ENCODE results near the gene BCL11A.
"Not testable (repeated sequence)": the region's sequence is repeated elsewhere in the genome, so short reads cannot be mapped to it uniquely, and the experiment has no call there.

The BCL11A gene

DNA sequence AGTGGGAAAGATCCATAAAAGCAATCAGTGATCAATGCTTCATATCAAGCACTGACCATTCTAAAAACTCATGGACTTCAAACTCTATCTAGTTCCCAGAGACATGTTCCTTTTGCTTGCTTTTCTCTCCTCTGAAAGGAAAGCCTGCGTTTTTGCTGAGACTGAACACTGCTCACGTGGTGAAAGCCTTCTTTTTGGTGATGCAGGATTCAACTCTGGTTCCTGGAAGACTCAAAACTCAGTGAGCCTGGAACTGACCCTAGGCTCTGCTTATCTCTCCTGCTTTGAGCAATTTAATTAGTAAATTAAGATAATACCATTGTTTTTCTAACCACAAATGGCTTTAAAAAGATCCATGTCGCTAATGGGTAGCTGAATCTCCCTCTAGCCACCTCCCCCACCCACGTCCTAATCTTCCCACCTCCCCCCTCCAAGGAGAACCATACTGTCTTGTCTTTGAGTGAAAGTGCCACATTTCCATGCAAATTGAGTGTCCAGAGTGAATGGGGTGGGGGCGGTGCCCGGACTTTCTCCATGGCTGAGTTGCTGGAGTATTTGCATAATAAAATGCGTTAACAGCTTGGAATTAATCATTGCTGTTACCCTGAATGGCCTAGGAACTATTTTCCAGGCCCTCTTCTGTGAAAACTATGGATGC lies 130.5 kb downstream of the BCL11A start:
- DNase-seq, result no peak

DNA sequence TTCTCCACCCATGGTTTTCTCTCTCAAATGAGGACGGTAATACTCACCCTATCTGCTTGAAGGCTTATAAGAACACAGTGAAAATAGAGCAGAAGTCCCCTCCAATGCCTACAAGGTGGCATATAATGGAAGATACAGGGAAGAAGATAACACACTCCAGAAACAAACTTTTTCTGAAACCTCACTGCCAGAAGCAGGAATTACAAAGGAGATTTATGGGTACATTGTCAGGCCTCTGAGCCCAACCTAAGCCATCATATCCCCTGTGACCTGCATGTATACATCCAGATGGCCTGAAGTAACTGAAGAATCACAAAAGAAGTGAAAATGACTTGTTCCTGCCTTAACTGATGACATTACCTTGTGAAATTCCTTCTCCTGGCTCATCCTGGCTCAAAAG lies 136.2 kb downstream of the BCL11A start:
- DNase-seq, result not testable (repeated sequence)

DNA sequence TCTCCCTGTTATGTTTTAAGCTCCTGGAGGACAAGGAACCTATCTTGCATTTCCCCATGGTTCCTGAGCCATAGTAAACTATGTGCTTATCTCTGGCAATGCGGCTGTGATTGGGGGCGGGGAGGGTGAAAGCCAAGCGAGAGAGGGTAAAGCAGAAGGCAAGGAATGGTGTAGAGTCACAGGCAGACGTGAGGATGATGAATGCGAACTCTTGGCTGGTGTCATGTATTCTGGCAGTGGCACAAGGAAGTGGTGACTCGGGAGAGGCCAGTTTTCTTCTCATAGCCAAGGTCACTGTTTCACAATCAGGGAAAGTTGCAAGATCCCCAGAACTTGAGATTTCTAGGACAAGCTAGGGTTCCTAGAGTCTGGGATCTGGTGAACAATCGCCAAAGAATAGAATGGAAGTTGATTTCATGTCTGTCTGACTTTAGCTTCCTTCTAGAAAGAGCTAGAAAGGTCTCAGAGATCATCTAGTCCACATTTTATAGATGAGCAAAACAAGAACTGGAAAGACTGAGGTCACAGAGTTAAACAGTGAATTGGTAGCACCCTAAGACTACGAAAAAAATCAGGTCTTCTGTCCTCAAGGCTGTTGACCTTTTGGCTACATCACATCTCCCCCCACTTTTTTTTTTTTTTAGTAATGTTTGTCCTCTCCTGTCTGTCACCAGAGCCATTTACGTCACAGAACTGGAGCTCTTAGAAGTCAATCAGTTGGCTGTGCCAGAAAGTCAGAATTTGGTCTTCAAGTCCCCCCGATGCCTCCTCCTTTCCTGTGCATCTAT lies 137.0 kb downstream of the BCL11A start:
- no peak for DNase-seq

DNA sequence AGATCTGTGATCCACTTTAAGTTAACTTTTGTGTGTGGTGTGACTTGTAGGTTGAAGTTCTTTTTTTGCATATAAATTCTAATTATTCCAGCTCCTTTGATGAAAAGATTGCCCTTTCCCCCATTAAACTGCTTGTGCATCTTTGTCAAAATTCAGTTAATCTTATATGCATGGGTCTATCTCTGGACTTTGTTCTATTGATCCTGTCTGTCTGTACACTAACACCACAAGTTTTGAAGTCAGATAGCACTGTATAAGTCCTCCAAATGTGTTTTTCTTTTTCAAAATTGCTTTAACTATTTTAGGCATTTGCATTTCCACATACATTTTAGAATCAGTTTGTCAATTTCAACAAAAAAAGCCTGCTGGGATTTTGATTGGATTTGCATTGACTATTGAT lies 137.6 kb downstream of the BCL11A start:
- no peak for DNase-seq

DNA sequence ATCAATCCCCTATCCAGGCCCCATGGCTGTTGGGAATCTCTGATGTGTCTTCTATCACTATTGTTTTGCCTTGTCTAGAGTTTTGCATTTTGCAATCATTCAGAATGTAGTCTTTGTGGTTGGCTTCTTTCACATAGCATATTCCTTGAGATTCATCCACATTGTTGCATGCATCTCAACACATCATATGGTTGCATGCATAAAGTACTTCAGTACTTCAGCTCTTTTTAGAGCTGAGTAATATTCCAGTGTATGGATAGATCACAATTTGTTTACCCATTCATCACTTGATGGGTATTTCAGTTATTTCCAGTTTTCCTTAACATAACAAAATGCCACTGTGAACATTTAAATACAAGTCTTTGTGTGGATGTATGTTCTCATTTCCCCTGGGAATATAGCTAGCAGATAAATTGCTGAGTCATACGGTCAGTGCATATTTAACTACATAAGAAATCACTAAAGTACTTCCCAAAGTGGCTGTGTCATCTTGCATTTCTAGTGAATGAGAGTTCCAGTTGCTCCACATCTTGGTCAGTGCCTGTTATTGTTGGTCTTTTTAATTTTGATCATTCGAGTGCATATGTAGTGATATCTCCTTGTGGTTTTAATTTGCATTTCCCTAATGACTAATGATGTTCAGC lies 138.8 kb downstream of the BCL11A start:
- DNase-seq, result no peak

DNA sequence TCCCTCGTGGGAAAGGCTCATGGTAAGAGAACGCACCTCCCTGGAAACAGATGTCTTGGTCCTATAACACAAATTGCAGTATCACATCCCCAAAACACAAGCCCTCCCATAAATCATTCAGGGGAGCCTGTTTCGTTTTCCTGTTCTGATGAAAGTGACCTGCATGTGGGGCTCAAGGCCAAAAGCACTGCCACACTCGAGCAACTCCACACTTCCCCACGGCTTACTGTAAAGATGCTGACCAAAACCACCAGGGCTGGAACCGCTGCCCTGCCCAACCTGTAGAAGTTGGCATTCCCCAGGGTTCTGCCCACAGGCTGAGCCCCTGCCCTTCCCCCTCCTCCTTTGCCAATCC lies 139.7 kb downstream of the BCL11A start:
- no peak for DNase-seq

DNA sequence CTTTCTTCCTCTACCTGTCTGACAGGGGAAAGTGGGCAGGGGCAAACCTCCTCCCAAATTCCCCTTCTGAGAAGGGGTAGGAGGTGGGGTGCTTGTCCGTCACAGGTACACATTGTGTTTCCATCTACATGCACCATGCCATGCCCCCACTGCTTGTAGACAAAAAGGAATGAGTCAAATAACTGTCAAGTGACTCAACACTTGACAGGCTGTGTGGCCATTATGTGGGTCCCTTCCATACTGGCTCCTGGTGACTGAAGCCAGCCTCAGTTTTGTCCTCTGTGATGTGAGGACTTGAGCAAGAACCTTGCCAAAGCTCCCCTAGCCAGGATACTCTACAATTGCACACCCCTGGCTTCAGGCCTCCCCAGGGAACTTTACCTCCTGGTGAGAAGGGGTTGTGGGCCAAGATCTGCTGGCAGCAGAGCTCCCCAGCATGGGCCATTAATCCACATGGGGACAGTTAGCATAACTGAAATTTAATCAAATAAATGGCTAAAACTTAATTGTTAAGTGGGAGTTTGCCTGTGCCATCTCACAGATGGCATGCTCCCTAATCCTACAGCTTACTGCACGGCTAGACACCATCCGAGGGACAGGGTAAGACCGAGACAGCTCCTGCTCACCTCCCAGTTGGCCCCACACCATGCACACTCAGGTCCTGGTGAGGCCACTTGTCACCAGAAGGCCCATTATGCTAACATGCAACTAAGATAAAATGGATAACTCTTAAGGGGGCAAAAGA lies 140.2 kb downstream of the BCL11A start:
- no peak for DNase-seq

DNA sequence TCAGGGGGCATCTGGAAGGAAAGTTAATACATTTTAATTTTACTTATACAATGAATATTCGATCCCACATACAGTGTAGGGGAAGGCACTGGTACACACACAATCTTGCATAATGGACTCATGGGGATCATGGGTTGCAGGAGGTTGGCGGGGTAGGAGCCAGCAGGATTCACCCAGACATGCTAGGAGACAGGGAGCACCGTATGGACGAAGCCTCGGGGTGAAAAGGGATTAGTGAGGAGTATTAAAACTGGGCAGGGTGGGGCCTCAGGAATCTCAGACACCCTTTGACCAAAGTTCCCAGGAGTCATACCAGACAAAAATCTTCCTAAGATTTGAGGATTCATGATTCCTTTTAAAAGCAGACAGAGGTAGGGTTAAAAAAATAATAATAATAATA lies 140.8 kb downstream of the BCL11A start:
- DNase-seq, result no peak

DNA sequence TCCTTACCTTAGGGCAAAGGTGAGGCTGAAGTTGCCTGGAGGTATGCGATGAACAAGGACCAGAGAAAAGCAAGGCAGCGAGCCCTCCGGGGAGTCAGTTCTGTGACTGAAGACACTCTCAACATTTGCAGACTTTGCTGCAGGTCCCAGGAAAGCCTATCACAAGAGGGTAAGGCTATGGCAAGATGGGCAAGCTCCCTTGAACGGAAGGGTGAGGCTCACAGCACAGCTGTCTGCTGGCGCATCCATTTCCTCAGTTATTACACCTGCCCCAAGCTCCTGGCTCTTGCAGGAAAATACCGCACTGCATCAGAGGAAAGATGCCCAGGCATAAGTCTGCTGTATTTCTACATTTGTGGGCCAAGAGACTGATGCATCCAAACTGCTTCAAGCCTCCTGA lies 141.4 kb downstream of the BCL11A start:
- no peak for DNase-seq

DNA sequence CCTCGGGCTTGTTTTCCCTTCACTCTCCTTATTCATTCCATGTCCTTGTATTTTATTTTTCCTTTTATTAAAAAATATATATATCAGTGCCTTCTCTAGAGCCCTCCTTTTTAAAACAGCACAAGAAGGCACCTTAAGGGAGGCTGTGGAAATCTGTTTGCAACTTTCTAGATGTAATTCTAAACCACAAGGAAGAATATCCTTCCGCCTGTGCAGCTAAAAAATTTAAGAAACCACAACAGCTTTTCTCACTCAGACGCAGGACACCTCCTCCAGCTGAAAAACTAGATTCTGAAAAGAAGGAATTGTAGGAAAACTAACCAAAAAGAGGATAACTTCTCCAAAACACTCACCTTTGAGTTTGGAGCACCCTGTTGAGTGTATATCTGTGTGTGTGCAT lies 142.2 kb downstream of the BCL11A start:
- DNase-seq, result no peak

DNA sequence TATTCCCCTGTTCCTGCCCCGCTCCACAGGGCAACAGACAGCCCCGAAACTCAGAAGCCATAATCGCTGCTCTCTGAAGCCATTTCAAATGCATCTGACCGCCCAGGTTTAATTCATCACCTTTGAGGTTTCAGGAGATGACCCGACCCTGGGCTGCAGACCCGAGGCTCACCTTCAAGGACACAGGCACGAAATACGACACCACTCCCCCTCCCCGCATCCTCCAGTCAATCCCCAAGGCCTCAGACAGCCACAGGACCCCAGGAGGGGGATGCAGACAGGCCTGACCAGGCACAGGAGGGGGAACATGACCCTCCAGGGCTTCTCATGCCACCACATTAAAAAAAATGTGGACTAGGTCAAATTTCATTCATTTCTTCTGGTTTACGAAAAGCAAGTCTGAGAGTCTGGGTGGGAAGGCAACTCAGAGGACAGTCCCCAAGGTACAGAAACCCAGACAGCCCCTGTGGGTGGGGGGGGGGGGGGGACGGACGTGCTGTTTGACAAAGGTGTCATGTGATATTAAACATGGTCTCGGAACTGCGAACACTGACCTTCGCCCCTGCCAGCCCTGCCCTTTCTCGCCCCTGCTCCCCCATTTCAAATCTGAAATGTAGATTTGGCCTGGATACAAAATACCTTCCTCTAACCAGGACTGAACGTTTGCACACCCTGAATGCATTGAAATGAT lies 142.9 kb downstream of the BCL11A start:
- no peak for DNase-seq

DNA sequence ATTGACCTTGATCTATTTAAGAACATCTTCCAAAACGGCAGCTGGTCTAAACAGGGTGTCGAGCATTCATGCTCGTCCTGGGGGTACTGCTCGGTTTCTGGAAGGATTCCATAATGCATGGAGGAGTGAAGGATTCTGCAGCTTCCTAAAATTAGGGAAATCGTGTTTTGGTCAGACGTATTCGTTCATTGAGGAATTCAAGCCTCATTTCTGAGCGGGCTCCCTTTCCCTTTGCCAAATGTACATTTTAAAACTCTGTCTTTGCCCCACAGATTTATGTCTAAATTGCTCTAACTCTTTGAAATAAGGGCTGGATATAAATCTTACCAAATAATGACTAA lies 144.0 kb downstream of the BCL11A start:
- no peak for DNase-seq

DNA sequence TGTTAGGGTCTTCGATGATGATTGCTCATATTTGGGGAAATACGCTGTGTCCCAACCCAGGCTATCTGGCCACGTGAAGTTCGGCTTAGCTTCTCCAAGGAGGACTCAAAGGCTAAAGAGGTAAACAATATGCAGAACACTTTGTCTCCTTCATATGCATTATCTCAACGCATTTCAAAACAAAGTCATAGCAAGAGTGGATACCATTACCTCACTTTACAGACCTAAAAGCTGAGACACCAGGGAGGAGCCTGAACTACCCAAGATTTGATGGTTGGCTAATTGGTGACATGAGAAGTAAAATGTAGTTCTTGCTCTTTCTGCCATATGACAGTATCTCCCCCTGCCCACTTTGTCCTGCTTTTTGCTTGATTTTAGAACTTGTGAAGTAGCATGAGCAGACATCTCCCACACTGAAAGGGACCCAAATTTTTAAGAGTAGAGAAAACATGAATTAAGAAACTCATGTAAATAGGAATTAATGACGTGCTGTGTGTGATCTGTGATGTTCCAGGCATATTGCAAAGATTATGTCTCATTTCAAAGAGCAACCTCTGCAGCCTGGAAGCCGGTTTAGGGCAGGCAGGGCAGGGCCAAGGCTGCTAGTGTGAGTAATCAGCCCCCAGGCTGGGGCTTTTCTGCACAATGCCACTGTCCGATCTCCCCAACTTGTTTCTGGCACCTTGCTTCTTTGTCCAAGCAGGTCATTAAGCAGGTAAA lies 144.5 kb downstream of the BCL11A start:
- DNase-seq, result no peak

DNA sequence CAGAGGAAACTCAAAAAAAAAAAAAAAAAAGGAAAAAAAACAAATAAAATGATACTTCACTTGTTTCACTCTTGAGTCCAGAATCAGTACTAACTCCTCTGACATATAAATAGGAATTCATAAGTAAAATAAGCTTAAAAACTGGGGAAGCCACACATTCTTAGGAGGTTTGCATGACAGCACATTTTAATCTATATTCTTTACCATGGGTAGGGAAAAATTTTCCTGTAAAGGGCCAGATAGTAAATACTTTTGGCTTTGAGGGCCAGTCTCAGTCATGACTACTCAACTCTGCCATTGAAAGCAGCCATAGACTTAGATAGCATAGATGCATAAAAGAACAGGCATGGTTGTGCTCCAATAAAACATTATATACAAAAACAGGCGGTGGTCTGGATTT lies 145.2 kb downstream of the BCL11A start:
- no peak for DNase-seq

DNA sequence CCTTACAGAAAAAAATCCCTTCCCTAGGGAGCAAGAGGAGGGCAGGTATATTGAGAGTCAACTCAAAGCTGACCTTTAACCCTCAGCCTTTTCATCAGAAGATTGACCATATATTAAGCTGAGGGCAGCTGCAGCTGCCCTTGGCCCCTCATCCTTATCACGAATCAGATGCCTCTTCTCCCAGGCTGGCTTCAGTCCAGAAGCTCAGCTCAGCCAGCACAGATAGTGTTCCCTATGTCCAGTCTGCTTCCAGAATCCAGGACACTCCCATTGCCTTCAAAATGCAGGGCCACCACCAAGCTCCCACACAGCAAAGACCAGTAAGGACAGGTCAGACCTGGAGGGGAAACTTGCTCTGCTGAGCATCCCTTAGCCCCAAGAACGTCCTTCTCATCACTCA lies 146.1 kb downstream of the BCL11A start:
- DNase-seq, result no peak

DNA sequence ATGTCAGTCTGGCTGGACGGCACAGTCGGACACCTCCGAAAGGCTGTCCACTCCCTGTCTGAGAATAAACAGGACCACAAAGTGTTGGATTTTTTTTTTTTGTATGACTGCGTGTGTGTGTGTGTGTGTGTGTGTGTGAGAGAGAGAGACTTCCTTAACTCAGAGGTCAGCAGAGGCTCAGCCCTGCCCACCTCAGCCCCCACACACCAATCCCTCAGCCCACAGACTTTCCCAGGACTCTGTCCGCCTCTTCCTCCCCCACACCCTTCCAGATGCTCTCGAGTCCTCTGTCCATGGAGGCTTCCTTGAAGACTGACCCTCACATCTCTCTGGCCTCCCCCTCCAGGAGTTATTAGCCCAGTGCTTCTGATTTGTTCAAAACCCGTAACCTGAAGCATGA lies 147.3 kb downstream of the BCL11A start:
- DNase-seq, result no peak

DNA sequence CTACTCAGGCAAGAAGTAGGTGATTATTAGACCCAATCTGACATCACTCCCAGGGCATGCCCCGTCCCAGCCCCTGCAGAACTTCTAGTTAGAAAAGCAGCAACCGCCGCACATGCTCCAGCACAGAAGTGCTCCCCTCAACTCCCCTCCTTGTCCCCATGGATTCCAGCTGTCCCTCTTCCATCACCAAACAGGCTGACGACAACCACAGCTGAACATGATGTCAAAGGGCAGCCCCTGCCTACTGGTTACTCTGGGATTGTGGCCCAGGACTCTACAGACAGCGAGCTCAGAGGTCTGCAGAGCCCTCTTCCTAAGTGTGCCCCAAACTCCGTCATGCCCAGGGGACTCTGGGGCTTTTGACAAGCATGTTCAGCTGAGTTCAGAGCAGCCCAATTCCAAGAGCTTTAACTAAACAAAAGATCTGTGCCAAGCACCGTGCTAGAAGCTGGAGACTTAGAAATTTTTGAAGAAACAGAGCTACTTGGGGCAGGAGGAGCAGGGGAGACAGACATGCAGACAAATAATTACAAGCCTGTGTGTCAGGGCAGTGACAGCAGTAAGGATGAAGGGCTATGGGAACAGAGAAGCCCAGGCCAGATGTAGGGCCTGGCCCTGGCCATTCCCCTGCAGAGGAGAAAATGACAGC lies 148.1 kb downstream of the BCL11A start:
- DNase-seq, result no peak
